Stimulated activated CD4-positive, alpha-beta T cell treated with anti-CD3 and anti-CD28 coated beads, Interleukin-4, amount 100 ng/mL, for 1 hour (primary cell): ENCODE data around the gene ROR2.

ENCODE experiments used
- DNase-seq: peaks from one replicate; pipeline ENCODE4 v3.0.0-alpha.2; 2020

The ROR2 gene

GRCh38 chr9:91865041-91865440, 85.0 kb downstream of the ROR2 start:
- DNase-seq: no peak

- DNase-seq: no peak
Measured at GRCh38 chr9:91864380-91864779, 85.6 kb downstream of the ROR2 start.

DNA sequence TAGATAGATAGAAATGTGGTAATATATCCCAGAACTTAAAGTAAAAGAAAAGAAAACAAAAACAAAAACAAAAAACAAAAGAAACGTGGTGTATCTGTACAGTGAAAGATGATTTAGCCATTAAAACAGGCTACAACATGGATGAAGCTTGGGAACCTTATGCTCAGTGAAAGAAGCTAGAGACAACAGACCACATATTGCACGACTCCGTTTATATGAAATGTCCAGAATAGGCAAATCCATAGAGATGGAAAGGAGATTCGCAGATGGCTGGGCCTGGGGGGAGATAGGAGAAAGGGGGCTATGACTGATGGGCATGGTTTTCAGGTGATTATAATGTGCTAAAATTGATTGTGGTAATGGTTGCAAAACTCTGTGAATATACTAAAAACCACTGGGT, 86.6 kb downstream of the ROR2 start:
- no peak for DNase-seq

GRCh38 chr9:91858213-91859030, 91.6 kb downstream of the ROR2 start:
- DNase-seq: no peak

DNA sequence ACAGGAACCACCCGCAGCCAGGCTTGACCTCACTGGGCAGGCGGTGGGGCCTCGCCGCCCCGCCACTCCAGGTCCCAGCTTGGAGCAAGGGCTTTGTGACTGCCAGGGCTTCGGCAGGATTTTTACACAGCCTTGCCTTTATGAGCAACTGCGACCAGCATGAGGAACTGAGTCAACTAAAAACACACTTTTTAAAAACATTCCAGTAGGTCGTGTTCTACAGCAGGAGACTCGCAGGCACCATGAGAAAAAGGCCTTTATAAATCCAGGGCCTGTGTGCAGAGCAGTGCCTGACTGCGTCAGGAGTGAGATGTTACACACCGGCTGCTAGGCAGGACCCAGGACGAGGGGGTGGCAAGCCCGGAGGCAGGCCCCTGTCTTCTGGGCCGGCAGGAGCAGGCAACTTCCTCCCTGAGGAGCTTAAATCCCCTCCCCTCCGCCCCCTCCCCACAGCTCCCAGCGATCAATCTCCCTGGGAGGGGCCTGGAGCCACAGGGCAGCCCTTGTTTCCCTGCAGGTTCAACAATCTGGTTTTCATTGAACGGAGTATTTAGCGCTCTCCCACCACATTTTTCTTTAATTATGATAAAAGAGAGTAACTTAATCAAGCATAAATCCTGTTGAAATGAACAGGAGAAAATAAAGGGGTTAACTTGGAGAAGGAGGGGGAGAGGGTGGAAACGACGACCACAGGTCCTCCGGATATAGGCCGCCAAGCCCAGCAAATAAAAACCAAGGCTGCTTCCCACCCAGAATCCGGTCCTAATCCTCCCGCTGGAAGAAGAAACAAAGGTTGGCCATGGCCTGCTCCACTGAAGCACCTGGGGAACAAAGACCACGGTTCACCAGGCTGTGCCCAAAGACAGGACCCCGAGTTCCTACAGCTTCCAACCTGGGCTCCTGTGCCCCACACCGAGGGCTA, 92.5 kb downstream of the ROR2 start:
- no peak for DNase-seq

DNA sequence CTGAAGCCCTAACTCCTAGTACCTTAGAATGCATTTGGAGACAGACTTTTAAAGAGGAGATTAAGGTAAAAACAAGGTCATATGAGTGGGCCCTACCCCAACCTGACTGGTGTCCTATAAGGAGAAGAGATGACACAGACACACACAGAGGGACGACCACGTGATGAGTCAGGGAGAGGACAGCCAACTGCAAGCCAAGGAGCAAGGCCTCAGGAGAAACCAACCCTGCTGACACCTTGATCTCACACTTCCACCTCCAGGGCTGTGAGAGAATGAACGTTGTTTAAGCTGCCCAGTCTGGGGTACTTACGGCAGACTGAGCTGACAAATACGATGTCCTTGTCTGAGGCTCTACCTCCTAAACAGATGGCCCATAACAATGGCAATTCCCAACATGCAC, 93.6 kb downstream of the ROR2 start:
- DNase-seq: no peak

GRCh38 chr9:91855196-91855595, 94.8 kb downstream of the ROR2 start:
- no peak for DNase-seq

DNA sequence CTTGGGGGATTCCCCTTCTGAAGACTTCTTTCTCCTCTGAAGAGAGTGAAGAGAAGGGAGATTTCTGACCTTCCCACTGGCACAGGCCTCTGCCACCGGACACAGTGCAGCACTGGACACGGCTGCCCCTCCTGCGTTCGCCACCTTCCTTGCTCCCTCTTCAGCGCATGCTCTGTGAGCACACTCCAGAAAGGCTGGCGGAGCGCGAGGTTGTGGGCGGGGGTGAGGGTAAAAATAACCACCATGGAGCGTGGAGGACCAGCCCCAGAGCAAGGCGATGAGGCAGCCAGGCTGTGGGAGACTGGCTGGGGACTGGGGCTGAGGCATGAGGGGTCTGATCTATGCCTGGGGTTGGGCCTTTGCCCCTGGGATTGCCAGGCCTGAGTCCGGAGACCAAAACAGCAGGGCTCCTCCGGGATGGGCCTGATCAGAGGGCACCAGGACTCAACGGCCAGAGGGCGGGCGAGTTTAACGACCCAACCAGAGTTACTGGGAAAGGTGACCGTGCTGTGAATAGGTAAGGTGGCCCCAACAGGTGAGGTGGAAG, 97.2 kb downstream of the ROR2 start:
- no peak for DNase-seq

DNA sequence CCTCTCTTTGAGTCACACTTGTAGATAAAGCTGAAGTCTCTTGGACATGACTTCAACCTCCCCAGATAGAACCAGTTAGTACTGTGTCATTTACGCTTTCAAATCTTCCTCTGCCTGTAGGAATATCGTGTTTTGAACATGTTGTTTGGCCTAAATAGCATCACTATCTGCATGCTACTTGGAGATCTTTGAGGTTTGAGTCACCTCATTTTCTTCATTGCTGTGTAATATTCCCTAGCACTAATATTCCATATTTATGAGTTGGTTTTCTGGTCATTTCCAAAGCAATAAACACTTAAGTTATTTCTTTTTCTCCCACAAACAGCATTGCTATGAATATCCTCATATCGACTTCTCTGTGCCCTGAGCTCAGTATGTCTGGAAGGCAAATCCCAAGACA, 100.3 kb downstream of the ROR2 start:
- DNase-seq: no peak

- DNase-seq: no peak
Measured at GRCh38 chr9:91848146-91848545, 101.9 kb downstream of the ROR2 start.

DNA sequence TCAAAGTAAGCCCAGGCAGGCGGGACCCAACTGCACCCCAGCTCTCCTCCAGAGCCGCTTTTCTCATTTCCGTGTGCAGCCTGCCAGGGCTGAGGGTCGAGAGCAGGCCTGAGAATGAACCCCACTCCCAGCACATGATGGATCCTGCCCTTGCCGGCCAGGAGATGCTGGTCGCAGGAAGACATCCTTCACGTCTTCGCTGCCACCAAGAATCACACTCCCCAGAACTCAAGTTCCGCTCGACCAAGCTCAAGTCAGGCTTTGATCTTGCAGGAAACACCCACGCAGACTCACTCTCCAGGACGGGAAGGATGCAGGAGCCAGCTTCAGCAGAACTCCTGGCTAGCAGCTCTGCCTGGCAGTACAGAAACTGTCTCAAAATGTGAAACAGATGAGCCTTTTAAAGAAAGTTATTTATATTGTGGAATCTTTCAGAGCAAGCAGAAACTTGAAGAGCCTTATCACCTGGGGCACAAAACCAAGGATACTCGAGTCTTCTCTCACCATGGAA, 102.4 kb downstream of the ROR2 start:
- no peak for DNase-seq

DNA sequence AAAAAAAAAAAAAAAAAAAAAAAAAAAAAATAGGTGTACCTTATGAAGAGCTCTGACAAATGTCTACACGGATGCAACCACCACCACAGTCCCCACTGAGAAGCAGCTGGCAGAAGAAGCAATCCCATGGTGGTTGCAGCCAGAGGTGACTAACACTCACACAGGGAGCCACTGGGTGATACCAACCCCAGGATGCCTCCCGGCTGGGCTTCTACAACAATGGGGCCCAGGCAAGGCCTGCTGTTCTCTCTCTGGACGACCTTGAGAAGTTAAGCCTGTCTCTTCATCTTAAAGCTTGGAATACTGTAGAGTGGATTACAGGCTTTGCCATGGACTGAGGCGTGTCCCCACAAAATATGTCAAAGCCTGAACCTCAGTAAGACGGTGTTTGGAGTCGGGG, 104.1 kb downstream of the ROR2 start:
- no peak for DNase-seq

DNA sequence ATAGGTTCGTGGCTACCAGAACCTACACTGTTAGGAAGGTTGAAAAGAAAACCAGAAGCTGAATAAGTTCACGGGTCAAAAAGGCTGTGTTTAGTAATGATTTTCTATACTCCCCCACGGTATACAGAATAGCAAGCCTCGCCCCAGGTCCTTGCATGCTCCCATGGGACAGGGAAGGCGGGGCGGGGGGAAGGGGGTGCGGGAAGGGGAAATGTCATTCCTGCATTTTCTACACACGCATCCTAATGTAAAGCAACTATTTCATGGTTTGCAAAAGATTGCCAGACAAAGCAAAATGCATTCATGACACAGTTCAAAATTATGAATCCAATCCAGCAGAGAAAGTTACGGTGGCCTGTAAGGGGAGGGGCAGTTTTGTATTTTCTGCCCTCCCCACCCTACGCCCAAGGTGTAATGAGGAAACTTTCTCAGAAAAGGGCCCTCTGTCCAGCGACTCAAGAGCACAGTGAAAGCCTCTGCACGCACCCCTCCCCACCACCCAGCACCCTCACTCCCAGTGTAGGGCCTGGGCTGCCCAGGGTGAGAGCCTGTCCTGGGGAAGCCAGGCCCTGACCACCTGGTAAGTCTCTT, 105.2 kb downstream of the ROR2 start:
- DNase-seq: no peak

DNA sequence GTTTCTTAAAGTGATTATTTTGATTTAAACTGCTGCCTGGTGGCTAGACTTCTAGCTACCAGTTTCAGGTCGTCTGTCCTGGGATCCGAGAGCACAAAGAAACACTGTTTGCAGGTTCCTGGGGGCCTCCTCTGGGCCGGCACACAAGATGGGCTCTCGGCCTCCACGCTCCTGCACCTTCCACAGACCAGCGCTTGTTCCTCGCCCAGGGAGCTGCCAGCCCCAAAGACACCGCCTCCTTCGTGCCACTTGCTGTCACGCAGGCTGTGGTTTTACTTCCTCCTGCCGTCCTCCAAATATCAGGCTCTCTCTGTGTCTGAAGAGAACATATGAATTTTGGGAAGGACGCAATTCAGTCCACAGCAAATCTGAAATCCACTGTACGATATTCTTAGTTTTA, 105.8 kb downstream of the ROR2 start:
- DNase-seq: no peak

- DNase-seq: no peak
Measured at GRCh38 chr9:91843623-91844148, 106.3 kb downstream of the ROR2 start.

GRCh38 chr9:91843093-91843492, 106.9 kb downstream of the ROR2 start:
- DNase-seq: no peak

DNA sequence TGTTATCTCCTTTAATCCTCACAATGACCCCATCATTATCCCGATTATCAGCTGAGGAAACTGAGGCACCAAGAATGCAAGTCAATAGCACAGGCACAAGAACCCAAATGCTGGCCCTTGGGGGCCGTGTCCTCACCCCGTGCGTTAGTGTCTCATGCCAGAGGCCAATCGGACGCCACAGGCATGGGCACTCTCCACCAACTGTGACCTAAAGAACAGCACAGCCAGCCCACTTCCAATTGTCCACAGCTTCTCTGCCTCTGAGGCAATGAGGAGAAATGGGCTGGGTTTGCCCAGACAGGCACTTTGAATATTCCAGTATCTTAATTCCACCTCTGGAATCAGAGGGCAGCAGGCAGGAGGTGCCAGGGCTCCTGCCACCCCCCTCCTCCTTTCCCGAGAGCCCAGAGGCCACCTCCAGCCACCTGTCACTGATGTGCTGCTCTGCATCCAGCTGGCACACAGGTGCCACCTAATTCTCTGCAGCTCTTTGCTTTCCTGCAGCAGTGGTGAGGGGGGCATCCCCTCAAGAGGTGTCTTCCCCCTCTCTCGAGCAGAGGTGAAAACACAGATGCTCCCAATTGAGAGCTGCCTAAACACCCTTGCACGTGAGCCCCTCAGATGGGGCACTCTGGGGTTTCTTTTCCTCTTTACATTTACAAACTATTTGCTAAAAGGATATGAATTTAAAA, 107.5 kb downstream of the ROR2 start:
- no peak for DNase-seq

DNA sequence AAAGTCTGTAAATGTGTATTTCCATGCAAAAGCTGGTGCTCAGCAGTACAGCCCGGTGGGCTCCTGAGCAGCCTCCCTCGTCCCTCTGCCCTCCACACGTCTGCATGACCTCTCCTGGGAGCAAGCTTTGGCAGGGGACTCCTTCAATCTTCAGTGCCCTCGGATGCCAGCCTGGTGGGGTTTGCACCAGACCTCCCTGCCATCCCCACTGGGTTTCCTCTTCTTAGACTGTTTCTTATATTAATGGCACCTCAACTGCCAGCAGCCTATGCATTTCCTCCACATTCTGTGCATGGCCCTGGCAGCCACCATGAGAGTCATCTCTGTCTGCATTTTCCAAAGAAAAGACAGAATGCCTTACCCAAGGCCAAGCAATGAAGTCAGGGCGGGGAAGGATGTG, 108.4 kb downstream of the ROR2 start:
- no peak for DNase-seq

DNA sequence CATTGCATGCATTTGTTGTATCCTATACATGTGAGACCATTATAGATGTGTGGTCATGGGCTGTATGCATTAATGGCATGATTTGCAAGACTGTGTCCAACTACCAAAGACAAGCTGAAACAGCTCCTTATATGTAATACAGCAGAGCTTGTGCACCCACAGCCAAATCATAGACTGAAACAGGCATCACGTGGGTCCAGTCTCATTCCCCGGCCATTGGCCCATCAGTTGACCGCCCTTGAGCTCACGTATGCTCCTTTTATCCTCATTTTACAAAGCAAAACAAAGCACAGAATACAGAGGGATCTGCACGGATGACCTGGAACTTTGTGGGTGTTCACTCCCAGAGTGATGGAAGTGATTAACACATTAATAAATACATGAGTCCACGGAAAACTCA, 109.1 kb downstream of the ROR2 start:
- no peak for DNase-seq

GRCh38 chr9:91840469-91840868, 109.6 kb downstream of the ROR2 start:
- DNase-seq: no peak

DNA sequence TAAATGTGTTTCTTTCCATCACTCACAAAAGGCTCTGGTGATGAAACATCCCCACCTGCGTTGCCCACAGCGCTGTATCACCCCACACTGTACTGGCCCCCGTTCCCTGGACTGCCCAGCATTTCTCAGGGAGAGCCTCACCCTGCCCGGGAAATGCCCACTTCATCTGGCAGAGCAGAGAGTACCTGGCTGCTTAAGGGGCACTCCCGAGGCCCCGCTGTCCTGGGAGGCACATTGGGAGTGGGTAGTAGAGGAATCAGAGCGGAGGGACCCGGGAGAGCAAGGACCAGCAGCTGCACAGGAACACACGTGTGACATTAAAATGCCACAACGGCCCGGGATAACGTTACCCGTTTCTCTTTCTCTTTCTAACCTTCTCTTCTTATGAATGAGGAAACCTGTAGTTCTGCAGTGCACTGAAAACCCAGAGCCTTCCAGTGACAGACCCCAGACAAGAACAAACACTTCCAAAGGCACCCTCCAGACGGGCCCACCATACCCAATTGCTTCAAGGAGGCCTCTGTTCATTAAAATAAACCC, 110.0 kb downstream of the ROR2 start:
- DNase-seq: no peak
